ENCODE measurements around the gene FOXL2.

The FOXL2 gene

GRCh38 chr3:138915503-138916498 lies 31.1 kb downstream of the FOXL2 start:
- peak overlapping the region; percentile 86 for H3K4me3 ChIP-seq (ENCODE audit: low read length)
- DNase-seq (ENCODE audit: low read depth): no peak
- peak; percentile 76 for TF ChIP-seq CTCF (conservative IDR thresholded peaks at IDR 0.05; ENCODE audit: low read depth, low read length)

- no peak for TF ChIP-seq CTCF (conservative IDR thresholded peaks at IDR 0.05; ENCODE audit: low read depth, low read length)
- peak overlapping the region; percentile 86 for H3K4me3 ChIP-seq (ENCODE audit: low read length)
- no peak for DNase-seq (ENCODE audit: low read depth)
Observed at GRCh38 chr3:138914870-138915502, 32.0 kb downstream of the FOXL2 start.

- no peak for DNase-seq (ENCODE audit: low read depth)
- TF ChIP-seq CTCF (conservative IDR thresholded peaks at IDR 0.05; ENCODE audit: low read depth, low read length): no peak
- no peak overlapping the region for H3K4me3 ChIP-seq (ENCODE audit: low read length)
Observed at GRCh38 chr3:138913766-138914165, 33.2 kb downstream of the FOXL2 start.

GRCh38 chr3:138912237-138912636 lies 34.7 kb downstream of the FOXL2 start:
- TF ChIP-seq CTCF (conservative IDR thresholded peaks at IDR 0.05; ENCODE audit: low read depth, low read length): no peak

GRCh38 chr3:138911621-138912020 lies 35.3 kb downstream of the FOXL2 start:
- no peak for DNase-seq (ENCODE audit: low read depth)
- TF ChIP-seq CTCF (conservative IDR thresholded peaks at IDR 0.05; ENCODE audit: low read depth, low read length): no peak
- no peak overlapping the region for H3K4me3 ChIP-seq (ENCODE audit: low read length)

More at GRCh38 chr3:138912237-138912636, 34.7 kb downstream of the FOXL2 start:
- H3K4me3 ChIP-seq (ENCODE audit: low read length): no peak overlapping the region
- no peak for DNase-seq (ENCODE audit: low read depth)

- no peak overlapping the region for H3K4me3 ChIP-seq (ENCODE audit: low read length)
- DNase-seq (ENCODE audit: low read depth): no peak
- no peak for TF ChIP-seq CTCF (conservative IDR thresholded peaks at IDR 0.05; ENCODE audit: low read depth, low read length)
Observed at GRCh38 chr3:138909904-138910303, 37.0 kb downstream of the FOXL2 start.
